Inferior parietal cortex (tissue), 1 donor: Measurements from ENCODE around the gene SNAI3.

Experiments
- DNase-seq: peaks from one replicate; pipeline ENCODE4 v3.0.0-alpha.2; 2016; ENCODE audit errors: extremely low spot score

SNAI3 gene

GRCh38 chr16:88686439-88687253, at the start of gene SNAI3:
Gene SNAI3, minus strand, starts transcription at chr16:88686507. Its CDS starts 101 bp downstream, at chr16:88686406.
- DNase-seq: no peak

GRCh38 chr16:88736088-88736487, 49.8 kb upstream of the SNAI3 start:
- no peak for DNase-seq

GRCh38 chr16:88735616-88736015, 49.3 kb upstream of the SNAI3 start:
- no peak for DNase-seq

GRCh38 chr16:88735121-88735520, 48.8 kb upstream of the SNAI3 start:
- no peak for DNase-seq

GRCh38 chr16:88734361-88734728, 48.0 kb upstream of the SNAI3 start:
- no peak for DNase-seq

GRCh38 chr16:88733630-88734360, 47.5 kb upstream of the SNAI3 start:
- DNase-seq: no peak

GRCh38 chr16:88732961-88733294, 46.6 kb upstream of the SNAI3 start:
- no peak for DNase-seq

GRCh38 chr16:88732172-88732960, 46.1 kb upstream of the SNAI3 start:
- DNase-seq: no peak

- no peak for DNase-seq
Measured at GRCh38 chr16:88731699-88732098, 45.4 kb upstream of the SNAI3 start.

GRCh38 chr16:88730632-88731607, 44.6 kb upstream of the SNAI3 start:
- no peak for DNase-seq

GRCh38 chr16:88727871-88728270, 41.6 kb upstream of the SNAI3 start:
- DNase-seq: no peak

- no peak for DNase-seq
Measured at GRCh38 chr16:88726981-88727380, 40.7 kb upstream of the SNAI3 start.

GRCh38 chr16:88726408-88726749, 40.1 kb upstream of the SNAI3 start:
- no peak for DNase-seq

GRCh38 chr16:88725609-88726407, 39.5 kb upstream of the SNAI3 start:
- no peak for DNase-seq

- no peak for DNase-seq
Measured at GRCh38 chr16:88724855-88725555, 38.7 kb upstream of the SNAI3 start.

- DNase-seq: no peak
Measured at GRCh38 chr16:88723911-88724310, 37.6 kb upstream of the SNAI3 start.

- DNase-seq: no peak
Measured at GRCh38 chr16:88723507-88723887, 37.2 kb upstream of the SNAI3 start.

- DNase-seq: no peak
Measured at GRCh38 chr16:88722784-88723506, 36.6 kb upstream of the SNAI3 start.
